NCI-H2081 (cell line): ENCODE data around the gene TIMM50.
"Not testable (repeated sequence)": the region's sequence is repeated elsewhere in the genome, so short reads cannot be mapped to it uniquely, and the experiment has no call there.

Experiments
- DNase-seq, 2 experiments: peaks; one replicate each; lab custom pipeline; 2025; lab: John Stamatoyannopoulos, UW

Gene TIMM50

DNA sequence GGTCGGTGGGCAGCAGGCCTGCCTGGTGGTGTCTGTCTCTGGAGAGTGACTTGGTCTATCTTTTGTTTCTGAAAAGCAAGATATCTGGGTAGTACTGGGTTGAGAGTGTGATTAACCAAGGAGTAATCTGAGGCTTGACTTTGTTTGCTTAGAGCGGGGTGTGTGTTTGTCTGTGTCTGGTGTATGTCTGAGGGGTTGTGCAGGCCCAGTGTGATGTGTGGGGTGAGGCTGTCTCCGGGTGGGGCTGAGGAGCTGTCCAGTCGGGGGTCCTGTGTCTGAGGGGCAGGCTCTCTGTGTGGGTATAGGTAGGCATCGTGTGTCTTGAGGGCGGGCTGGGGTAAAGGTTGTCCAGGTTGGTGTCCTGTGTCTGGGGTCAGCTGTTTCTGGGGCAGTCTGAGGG, 11.1 kb upstream of the TIMM50 start:
- no peak for DNase-seq

DNA sequence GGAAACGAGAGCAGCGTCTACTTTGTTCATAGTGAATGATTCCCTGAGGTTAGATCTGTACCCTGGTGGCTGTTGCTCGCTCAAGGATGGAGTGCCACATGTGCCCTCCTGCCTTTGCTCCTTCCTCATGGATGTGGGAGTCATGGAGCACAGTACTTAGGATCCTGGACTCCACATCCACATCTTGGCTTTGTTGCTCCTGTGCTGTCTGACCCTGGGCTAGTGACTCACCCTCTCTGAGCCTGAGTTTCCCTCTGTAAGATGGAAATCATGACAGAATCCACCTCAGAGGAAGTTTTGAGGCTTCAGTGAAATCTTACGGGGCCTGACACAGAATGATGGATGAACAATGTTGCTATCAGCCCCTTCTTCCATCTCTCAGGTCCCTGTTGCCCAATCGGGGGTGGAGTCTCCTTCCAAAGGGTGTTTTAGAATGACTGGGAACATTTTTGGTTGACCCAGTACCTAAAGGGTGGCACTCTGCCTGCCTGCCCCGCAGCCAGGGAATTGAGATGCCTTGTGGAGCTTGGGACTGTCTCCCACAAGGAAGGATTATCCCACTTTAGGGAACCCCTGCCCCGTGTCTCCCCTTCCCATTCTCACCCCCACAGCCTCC, 9.8 kb upstream of the TIMM50 start:
- no peak for DNase-seq

DNA sequence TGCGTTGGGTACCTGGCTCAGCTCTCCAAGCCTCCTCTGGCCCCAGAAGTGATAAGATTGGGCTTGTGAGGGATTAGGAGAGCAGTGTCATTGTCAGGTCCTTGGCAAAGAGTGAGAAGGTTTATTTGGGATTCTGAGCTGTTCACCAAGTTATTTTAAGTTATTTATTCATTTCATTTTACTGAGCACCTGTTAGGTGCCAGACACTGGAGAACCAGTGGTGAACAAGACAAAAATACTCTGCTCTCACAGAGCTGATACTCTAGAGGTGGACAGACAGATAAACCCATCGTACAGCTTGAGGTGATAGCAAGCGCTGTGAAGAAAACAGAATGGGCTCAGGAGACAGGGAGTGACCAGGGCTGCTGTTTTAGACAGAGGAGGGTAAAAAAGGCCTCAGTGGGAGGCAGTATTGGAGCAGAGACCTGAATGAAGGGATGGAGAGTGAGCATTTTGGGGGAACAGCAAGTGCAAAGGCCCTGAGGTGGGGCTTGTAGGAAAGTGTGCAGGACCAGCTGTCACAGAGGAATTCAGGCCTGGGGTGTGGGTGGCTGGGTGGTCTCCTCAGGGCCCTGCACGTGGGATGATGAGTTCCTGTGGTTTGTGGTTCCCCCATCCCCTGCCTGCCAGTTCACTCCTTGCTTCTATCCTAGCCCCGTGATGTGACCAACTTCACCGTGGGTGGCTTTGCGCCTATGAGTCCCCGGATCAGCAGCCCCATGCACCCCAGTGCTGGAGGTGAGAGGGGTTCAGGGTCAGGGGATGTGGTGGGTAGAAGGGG, 8.7 kb upstream of the TIMM50 start:
- no peak for DNase-seq

DNA sequence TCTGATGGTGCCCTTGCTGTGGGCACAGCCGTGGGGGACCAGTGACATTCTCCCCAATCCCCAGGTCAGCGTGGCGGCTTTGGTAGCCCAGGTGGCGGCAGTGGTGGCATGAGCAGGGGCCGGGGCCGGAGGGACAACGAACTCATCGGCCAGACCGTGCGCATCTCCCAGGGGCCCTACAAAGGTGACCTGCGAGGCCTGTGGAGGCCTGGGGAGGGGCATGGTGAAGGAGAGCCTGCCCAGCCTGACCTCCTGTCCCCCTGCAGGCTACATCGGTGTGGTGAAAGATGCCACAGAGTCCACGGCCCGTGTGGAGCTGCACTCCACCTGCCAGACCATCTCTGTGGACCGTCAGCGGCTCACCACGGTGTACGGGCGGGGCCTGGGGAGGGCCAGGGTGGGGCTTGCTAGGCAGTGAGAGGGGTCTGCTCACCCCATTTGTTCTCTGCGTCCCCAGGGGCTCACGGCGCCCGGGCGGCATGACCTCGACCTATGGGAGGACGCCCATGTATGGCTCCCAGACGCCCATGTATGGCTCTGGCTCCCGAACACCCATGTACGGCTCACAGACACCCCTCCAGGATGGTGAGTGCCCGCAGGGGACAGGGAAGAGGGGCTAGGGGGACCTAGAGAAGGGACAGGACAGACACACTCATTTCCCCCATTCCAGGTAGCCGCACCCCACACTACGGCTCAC, 7.7 kb upstream of the TIMM50 start:
- DNase-seq = no peak

DNA sequence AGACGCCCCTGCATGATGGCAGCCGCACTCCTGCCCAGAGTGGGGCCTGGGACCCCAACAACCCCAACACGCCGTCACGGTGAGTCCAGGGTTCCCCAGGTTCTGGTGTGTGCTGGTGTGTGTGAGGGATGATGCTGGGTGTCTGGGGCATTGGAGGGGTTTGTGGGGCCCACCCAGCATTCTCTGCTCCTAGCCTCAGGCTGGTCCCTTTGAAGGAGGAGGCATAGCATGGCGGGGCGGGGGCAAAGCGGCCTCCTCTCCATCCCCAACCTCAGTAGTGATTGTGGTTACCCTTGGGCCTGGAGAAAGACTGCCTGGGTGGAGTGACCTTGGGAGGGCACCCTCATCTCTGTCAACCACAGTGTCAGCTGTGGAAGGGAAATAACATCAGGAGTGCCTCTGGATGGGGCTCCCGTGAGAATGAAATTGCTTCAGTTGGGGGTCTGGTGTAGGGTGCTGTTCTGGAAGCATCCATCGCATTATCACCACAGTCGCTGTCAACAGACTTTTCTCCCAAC, 7.1 kb upstream of the TIMM50 start:
- DNase-seq = no peak

DNA sequence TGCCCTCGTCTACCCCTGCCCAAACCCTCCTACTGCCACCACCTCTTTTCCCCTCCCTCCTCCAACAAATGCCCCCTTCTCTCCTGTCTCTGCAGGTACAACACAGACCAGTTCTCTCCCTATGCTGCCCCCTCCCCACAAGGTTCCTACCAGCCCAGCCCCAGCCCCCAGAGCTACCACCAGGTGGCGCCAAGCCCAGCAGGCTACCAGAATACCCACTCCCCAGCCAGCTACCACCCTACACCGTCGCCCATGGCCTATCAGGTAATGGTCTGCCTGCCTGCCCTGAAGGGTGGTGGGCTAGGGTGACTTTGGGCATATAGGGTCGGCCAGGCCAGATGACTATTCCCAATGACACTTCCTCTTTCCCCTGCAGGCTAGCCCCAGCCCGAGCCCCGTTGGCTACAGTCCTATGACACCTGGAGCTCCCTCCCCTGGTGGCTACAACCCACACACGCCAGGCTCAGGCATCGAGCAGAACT, 6.5 kb upstream of the TIMM50 start:
- DNase-seq = peak; percentile 16 to 44

DNA sequence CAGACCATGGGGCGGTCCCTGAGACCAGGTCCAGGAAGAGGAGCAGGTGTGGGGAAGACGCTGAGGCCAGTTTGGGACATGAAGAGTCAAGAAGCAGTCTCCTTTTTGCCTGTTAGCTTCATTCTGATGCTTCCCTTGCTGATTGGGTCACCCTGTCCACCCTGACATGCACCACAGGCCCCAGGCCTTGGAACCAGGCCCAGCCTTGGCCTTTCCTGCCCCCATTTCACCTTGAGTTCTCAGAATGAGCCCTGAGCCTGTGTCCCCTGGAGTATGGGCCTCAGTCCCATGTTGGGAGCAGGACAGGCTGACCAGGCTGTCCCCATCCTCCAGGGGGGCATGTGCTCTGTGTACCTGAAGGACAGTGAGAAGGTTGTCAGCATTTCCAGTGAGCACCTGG, 4.9 kb upstream of the TIMM50 start:
- DNase-seq = no peak

DNA sequence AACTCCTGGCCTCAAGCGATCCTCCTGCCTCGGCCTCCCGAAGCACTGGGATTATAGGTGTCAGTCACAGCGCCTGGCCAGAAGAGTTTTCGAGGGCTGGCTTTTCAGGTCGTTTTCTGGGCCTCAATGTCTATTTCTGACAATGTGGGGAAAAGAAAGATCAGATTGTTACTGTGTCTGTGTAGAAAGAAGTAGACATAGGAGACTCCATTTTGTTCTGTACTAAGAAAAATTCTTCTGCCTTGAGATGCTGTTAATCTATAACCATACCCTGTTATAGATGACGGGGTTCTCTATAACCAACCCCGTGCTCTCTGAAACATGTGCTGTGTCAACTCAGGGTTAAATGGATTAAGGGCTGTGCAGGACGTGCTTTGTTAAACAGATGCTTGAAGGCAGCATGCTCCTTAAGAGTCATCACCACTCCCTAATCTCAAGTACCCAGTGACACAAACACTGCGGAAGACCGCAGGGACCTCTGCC, 1.3 kb upstream of the TIMM50 start:
- not testable (repeated sequence) for DNase-seq

DNA sequence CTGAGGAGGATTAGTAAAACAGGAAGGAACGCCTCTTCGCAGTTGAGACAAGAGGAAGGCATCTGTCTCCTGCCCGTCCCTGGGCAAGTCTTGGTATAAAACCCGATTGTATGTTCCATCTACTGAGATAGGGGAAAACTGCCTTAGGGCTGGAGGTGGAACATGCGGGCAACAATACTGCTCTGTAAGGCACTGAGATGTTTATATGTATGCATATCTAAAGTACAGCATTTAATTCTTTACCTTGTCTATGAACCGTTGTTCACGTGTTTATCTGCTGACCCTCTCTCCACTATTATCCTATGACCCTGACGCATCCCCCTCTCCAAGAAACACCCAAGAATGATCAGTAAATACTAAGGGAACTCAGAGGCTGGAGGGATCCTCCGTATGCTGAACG, 722 bp upstream of the TIMM50 start:
- DNase-seq = no peak

DNA sequence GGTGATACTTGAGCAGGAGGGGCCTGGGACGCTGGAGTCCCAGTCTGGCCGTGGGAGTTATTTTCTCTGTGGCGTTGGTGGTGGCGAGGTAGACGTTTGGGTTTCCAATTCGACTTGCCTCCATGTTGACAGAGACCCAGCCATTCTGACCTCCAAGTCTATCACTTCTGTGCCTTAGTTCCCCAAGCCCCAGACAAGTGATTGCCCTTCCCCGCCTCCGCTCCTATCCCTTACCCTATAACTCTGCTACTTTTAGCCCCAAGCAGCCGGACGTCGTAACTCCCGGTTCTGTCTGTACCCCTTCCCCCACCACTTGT, 549 bp downstream of the TIMM50 start:
- DNase-seq = no peak

DNA sequence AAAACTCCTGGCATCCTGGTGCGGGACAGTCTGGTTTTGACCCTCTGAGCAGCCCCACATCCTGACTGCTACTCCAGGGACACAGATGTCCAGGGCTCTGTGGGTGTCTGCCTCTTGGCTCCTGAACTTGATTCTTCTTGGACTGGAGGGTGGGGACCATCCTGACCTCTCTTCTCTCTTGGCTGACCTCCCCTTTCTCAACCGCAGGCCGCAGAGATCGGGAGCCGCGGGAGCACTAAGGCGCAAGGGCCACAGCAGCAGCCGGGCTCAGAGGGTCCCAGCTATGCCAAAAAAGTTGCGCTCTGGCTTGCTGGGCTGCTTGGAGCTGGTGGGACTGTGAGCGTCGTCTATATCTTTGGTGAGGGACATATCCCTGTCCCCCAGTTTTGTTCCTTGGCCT, 1.0 kb downstream of the TIMM50 start:
- no peak for DNase-seq

DNA sequence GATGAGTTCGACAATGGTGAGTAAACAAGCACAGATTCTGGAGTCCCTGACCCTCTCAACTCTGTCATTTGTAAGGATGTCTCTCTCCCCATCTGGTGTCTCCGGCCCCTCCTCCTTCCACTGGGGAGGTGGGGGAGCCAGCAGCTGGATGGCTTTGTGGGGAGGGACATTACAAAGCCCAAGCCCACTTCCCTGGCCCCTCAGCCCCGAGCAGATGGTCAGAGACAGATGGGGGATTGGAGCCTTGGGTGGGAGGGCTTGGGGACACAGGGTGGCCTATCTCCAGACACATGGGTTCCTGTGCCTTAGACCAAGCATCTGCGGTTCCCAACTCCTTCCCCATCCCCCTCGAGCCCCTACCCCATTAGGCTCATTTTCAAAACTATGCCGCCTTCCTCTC, 2.5 kb downstream of the TIMM50 start:
- DNase-seq = no peak

DNA sequence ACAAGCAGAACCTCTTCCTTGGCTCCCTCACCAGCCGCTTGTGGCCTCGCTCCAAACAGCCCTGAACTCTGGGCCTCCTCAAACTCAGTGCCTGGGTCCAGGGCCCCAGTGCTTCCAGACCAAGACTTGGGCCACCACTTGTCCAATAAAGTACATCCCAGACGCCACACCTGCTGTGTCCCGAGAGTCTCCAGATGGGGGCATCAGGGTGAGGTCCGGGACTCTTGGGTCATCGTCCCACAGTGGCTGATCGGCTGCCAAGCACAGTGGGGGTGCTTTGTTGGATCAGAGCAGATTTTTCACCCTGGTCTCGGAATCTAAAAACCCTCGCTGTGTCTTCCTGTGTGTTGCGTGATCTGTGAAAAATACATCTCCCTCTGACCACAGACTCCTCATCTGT, 9.1 kb downstream of the TIMM50 start:
- DNase-seq = no peak

DNA sequence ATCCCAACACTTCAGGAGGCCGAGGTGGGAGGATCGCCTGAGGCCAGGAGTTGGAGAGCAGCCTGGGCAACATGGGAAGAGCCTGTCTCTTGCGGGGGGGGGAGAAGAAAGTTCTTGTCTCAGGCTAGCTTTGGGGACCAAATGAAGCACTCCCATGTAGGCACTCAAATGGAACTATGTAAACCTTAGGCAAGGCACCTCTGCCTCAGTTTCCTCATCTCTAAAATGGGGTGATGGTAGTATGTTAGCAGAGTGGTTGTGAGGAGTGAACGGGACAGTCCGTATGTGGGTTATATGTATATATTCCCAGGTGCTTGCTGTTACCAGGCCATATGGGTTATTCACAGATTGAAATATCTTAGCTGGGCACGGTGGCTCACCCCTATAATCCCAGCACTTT, 11.6 kb downstream of the TIMM50 start:
- no peak for DNase-seq

DNA sequence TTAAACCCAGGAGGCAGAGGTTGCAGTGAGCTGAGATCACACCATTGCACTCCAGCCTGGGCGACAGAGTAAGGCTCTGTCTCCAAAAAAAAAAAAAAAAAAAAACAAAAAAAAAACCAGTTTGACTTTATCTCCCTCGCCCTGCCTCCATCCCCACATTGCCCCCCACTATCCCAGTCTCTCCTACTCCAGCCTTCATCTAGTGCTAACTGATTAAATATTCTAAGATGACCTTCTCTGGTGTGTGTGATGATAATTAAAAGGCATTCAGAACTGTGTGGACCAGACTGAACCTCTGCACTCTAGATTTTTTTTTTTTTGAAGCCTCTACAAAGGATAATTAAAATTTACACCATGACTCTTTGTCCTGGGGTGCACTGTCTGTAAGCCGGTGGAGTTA, 12.2 kb downstream of the TIMM50 start:
- DNase-seq = no peak

DNA sequence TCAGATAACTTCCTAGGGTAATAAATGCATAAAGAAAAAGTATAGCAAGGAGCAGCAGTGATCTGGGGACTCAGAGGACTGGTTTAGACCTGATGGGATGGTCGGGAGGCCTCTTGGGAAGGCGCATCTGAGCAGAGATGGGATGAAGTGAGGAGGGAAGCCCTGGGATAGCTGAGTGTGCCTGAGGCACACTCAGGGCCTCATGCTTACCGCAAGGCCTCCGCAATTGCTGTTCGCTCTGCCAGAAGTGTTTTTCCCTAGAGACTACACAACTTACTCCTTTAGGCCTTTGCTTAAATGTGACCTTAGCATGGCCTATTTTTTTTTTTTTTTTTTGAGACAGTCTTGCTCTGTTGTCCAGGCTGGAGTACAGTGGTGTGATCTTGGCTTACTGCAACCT, 14.0 kb downstream of the TIMM50 start:
- DNase-seq = no peak

DNA sequence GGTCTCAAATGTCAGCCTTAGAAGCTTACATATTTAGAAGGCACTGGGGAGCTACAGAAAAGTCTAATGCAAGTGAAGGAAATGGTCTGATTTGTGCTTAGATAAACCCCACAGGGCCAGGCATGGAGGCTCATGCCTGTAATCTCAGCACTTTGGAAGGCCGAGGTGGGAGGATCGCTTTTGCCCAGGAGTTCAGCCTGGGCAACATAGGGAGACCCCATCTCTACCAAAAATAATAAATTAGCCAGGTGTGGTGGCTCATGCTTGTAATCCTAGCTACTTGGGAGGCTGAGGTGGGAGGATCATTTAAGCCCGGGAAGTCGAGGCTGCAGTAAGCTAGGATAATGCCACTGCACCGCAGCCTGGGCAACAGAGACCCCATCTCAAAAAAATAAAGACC, 15.4 kb downstream of the TIMM50 start:
- no peak for DNase-seq

DNA sequence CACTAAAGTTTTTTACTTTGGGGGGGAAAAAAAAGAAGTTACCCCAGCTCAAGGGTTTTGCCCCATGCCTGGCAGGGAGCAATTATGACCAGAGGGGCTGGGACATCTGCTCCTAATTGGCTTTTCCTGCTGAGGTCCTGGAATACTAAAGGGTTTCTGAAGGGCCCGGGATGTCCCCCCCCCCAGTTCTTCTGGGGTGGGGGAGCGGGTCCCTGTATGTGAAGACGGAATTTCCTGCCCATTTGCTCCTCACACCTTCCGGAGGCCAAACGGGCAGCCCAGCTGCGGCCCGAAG, 17.0 kb downstream of the TIMM50 start:
- DNase-seq = no peak

DNA sequence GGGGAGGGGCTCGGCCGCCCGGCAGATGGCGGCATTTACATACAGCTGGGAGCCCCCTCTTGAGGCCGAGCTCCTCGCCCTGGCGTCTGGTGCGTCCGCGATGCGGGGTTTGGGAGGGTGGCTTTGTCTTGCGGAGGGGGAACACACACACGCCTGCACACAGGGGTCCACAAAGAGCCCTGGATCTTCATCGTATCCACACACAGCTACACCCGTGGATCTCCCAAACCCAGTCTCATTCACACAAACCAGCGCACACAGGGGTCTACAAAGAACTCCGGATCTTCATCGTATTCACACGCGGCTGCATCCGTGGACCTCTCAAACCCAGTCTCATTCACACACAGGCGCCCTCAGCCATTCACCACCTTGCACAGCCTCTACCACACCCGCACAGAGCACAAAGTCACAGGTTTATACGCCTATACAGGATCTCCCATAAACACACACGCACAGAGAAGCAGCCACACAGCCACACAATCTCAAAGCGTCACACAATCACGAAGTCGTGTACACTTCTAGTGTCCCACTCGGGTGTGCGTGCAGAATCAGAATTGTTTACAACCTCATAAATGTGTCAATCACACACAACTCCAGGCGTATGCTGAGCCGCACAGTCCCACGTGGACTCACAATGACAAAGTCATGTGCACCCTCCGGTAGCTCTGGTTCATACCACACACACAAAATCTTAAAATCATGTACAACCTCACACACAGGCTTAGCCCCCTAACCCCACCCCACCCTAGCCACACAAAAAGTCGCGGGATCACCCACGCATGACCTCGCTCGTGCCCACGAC, 17.6 kb downstream of the TIMM50 start:
- DNase-seq = peak; percentile 77 to 90

DNA sequence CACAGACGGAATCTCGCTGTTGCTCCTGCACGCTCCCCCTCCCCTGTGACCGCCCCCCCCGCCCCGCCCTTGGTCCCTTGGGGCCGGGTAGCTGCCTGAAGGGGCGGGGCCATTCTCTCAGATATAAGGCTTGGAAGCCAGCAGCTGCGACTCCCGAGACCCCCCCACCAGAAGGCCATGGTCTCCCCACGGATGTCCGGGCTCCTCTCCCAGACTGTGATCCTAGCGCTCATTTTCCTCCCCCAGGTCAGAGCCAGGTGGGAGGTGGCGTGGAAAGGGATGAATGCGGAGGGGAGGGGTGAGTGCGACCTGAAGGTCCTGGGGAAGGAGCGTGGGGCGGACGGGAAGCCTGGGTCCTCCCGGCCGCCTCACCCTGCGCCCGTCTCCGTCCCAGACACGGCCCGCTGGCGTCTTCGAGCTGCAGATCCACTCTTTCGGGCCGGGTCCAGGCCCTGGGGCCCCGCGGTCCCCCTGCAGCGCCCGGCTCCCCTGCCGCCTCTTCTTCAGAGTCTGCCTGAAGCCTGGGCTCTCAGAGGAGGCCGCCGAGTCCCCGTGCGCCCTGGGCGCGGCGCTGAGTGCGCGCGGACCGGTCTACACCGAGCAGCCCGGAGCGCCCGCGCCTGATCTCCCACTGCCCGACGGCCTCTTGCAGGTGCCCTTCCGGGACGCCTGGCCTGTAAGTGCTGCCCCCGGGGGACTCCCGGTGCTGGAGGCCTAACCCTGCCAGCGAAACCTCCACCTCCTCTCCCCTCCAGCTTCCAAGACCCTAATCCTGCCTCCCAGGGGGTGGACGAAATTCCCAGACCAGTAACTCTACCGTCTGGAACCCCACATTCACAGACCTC, 18.4 kb downstream of the TIMM50 start, which contains the start of gene DLL3:
Gene DLL3 (plus strand): TSS at position 150 of the 845 bp plus-strand sequence. CDS start 28 bp downstream, at position 178.
- DNase-seq = peak; percentile 60 to 77

DNA sequence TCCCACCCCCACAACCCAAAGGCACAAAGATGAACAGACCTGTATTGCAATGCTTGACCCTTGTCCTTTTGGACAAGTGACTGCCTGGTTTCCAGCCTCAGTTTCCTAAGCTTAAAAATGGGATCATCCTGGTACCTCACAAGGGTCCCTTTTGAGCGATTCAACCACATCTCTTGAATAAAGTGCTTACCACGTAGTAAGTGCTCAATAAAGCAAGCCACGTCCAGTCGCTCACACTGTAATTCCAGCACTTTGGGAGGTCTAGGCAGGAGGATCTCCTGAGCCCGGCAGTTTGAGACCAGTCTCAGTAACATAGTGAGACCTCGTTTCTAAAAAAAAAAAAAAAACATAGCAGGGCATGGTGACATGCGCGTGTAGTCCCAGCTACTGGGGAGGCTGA, 19.3 kb downstream of the TIMM50 start:
- DNase-seq = no peak
